Mammary epithelial cell (primary cell): ENCODE results near the gene DRC7.

Experiments
- EZH2 ChIP-seq: IDR thresholded peaks from 2 replicates; pipeline ENCODE4 v1.6.1; 2012; ENCODE audit warnings: low read length, inconsistent platforms, borderline replicate concordance
- TF ChIP-seq, protein P1 (sequence below), 2 donors: IDR thresholded peaks in 1 of 2; conservative IDR thresholded peaks in 1 of 2; 2 replicates each; pipeline ENCODE4 v1.5.1; 2011 to 2012; ENCODE audit warnings: inconsistent platforms in 2 of 2, low read length in 2 of 2, mild to moderate bottlenecking in 2 of 2, control low read depth in 1 of 2, low read depth in 1 of 2; ENCODE audit not compliant: insufficient read depth in 1 of 2; ENCODE audit errors: extremely low read depth in 1 of 2

DNA sequence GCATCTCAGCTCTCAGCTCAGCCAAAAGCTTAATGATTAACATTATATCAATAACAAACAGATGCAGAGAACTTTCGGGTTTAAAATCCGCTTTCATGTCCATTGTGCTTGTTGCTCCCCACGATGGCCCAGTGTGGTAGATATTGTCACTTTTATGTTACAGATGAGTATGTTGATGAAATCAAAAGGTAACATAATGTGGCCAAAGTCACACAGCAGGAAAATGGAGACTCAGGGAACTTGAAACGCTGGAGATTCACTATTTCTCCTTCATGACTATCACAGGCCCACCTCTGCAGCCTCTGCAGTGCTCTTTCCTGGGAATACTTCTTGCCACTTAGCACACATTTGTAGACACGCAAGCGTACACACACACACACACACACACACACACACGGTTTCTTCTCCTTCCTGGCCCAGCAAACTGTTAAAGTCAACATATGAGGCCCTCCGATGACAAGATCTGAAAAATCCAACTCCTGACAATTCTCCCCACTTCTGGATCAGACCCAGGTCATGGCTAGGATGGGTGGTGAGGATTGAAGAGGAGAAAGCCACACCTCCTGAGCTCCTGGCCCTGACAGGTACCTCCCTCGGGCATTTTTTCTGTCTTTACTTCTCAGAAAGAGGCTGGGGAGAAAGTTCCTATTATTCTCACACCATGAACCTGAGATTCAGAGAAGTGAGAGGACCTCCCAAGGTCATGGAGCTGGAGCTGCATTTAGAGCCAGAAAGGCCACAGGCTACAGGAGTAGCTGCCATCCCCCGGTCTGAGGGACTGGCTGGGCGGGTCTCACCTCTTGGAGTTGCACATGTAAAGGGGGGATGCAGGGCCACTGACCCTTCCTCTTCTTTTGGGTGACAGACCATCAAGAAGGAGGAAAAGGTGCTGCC lies 9.7 kb downstream of the DRC7 start:
- TF ChIP-seq, protein P1, sequence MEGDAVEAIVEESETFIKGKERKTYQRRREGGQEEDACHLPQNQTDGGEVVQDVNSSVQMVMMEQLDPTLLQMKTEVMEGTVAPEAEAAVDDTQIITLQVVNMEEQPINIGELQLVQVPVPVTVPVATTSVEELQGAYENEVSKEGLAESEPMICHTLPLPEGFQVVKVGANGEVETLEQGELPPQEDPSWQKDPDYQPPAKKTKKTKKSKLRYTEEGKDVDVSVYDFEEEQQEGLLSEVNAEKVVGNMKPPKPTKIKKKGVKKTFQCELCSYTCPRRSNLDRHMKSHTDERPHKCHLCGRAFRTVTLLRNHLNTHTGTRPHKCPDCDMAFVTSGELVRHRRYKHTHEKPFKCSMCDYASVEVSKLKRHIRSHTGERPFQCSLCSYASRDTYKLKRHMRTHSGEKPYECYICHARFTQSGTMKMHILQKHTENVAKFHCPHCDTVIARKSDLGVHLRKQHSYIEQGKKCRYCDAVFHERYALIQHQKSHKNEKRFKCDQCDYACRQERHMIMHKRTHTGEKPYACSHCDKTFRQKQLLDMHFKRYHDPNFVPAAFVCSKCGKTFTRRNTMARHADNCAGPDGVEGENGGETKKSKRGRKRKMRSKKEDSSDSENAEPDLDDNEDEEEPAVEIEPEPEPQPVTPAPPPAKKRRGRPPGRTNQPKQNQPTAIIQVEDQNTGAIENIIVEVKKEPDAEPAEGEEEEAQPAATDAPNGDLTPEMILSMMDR (conservative IDR thresholded peaks at IDR 0.05 in 1 of 2, IDR thresholded peaks at IDR 0.05 in 1 of 2; ENCODE audit: extremely low read depth in 1 of 2, insufficient read depth in 1 of 2, low read depth in 1 of 2, low read length in 2 of 2), result no peak
- no peak for TF ChIP-seq EZH2
